GM06990 (cell line): ENCODE data around the gene BOD1L2.

Experiments used
- DNase-seq: peaks from one replicate; pipeline ENCODE4 v3.0.0-alpha.2; 2011; ENCODE audit not compliant: insufficient read length; ENCODE audit errors: extremely low read depth
- H3K27me3 ChIP-seq: replicated peaks from 2 replicates; pipeline ENCODE4 v1.6.0; 2011; ENCODE audit warnings: low read length; ENCODE audit not compliant: control insufficient read depth, insufficient read depth
- H3K36me3 ChIP-seq: 2 replicates; pipeline ENCODE4 v1.5.1; 2011; ENCODE audit warnings: low read length; ENCODE audit not compliant: control insufficient read depth, insufficient read depth
- H3K4me3 ChIP-seq: replicated peaks from 2 replicates; pipeline ENCODE4 v1.5.1; 2011; ENCODE audit warnings: low read depth, mild to moderate bottlenecking, control low read depth, low read length
- TF ChIP-seq, protein P1 (sequence below): IDR thresholded peaks from 2 replicates; pipeline ENCODE4 v1.5.1; 2011; ENCODE audit warnings: low read length, control low read depth, mild to moderate bottlenecking, inconsistent platforms; ENCODE audit not compliant: insufficient read depth, poor library complexity, severe bottlenecking

BOD1L2 gene

DNA sequence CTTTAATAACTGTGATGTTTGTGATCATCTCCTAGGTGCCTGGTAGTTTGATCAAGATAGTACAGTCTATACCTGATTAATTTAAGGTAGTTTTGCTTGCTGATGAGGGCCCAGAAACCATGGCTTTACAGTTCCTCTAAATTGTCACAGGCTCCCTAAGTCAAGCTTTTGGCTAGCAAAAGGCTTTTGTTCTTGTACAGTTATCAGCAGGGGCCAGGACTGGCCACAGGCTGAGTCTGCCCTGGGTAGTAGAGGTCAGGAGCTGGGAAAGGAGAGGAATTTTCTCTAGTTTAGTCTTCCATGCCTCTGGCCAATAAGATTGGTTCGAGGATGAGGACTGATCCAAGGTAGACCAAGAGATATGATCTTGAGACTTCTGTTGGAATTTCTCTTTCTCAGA, 3.6 kb upstream of the BOD1L2 start:
- Histone ChIP-seq H3K4me3 (no peak overlapping the region), H3K27me3 (peaks cover 1% of the 10 kb centered on the region), H3K36me3 (no peaks in the 10 kb centered on the region)
- no peak for DNase-seq
- TF ChIP-seq, protein P1, sequence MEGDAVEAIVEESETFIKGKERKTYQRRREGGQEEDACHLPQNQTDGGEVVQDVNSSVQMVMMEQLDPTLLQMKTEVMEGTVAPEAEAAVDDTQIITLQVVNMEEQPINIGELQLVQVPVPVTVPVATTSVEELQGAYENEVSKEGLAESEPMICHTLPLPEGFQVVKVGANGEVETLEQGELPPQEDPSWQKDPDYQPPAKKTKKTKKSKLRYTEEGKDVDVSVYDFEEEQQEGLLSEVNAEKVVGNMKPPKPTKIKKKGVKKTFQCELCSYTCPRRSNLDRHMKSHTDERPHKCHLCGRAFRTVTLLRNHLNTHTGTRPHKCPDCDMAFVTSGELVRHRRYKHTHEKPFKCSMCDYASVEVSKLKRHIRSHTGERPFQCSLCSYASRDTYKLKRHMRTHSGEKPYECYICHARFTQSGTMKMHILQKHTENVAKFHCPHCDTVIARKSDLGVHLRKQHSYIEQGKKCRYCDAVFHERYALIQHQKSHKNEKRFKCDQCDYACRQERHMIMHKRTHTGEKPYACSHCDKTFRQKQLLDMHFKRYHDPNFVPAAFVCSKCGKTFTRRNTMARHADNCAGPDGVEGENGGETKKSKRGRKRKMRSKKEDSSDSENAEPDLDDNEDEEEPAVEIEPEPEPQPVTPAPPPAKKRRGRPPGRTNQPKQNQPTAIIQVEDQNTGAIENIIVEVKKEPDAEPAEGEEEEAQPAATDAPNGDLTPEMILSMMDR = no peak

DNA sequence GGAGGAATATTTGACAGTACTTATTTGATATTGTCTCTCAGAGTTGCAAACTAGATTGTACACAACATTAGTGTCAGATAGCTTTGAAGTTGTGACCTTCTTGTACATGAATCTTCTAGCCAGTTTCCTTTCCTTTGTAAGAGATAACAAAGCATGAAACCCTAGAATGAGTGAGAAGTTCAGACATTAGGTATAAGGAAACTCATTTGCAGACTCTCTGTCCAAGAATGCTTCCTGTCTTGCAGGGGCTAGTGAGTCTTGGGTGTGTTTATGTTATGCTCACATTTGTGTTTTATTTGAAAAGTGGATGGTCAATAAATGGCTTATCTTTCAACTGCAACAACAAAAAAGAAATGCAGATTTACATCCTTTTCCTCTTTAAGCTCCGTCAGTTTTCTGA, 1.4 kb downstream of the BOD1L2 start:
- TF ChIP-seq, protein P1 = no peak
- no peak overlapping the region for H3K4me3 ChIP-seq
- H3K36me3 ChIP-seq = no peaks in the 10 kb centered on the region
- DNase-seq = peak; percentile 24
- no peaks in the 10 kb centered on the region; the same call in none of the 2 replicates for H3K27me3 ChIP-seq

DNA sequence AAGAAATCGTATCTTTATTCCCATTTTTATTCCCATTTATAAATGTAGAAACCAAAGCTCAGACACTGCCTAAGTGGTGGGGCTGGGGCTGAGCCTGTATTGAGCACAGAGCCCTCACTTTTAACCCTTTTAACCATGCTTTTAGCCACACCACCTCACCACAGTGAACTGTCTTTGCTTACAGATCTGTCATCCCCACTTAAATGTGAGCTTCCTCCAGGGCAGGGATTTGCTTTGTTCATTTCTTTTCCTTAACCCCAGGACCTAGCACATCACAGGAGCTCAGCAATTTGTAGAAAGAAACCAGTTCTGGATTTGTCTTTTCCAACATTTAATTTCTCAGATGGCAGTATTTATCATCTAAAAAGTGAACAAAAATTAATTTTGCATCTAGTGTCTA, 2.2 kb downstream of the BOD1L2 start:
- Histone ChIP-seq H3K36me3 (no peaks in the 10 kb centered on the region), H3K27me3 (no peaks in the 10 kb centered on the region; the same call in none of the 2 replicates), H3K4me3 (no peak overlapping the region)
- DNase-seq = no peak
- TF ChIP-seq, protein P1 = no peak

DNA sequence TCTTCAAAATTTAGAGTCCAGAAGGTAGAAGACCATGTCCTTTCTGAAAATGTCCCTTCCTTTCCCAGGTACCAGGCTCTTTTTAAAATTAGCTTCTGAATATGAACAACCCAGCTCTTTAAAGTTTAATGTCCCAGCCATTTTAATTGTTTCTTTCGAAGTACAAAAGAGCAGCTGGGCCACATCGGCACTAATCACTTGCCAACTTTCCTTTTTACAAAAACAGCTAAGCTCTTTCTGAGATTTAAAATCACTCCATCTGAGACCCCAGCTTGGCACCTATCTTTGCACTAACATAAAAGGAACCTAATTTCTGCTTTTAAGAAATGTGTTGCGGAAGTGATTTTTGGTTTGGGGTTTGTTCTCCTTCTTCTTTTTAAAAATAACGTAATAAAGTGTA, 2.6 kb downstream of the BOD1L2 start:
- no peak for DNase-seq
- H3K27me3 ChIP-seq = no peaks in the 10 kb centered on the region; the same call in none of the 2 replicates
- TF ChIP-seq, protein P1 = no peak
- no peaks in the 10 kb centered on the region for H3K36me3 ChIP-seq
- H3K4me3 ChIP-seq = no peak overlapping the region

DNA sequence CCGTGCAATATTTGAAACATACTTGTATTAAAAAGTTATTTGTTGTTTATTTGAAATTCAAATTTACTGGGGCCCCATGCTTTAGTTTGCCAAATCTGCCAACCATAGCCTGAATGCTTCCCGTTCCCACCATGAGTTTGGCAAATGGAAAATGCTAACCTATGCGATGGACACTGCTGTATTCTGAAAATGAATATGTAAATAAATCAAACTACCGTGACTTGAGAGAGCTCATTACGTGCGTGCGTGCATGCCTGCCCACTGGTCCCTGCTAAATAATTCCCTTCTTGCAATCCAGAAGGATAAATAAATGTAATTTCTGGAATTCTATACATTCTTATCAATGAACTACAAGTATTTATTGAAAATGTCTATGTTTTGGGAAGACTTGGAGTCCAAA, 3.2 kb downstream of the BOD1L2 start:
- H3K4me3 ChIP-seq = no peak overlapping the region; the same call in 1 of the 2 replicates
- TF ChIP-seq, protein P1 = no peak
- H3K27me3 ChIP-seq = no peaks in the 10 kb centered on the region; the same call in none of the 2 replicates
- H3K36me3 ChIP-seq = no peaks in the 10 kb centered on the region
- DNase-seq = no peak

DNA sequence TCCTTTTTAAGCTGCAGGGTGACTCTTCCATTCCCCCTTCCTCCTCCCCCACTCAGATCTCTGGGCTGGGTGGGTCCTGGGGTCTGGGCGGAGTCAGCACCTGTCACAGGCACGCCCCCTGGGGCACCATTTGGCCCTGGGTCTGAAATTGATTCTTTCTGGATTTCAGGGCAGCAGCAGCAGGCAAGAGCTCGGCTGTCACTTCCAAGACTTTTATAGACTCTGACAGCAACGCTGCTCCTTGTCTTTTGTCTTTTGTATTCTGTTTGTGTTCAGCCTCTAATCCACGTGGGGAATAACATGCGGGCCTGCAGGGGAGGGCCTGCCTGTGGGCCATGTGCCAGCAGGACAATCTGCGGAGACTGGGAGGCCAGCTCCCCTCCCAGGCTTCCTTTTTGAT, 3.9 kb downstream of the BOD1L2 start:
- H3K4me3 ChIP-seq = no peak overlapping the region
- no peaks in the 10 kb centered on the region for H3K36me3 ChIP-seq
- H3K27me3 ChIP-seq = no peaks in the 10 kb centered on the region; the same call in none of the 2 replicates
- TF ChIP-seq, protein P1 = no peak
- peak; percentile 16 for DNase-seq
